Calu3 (cell line): Measurements from ENCODE around the gene BBOF1. TPM values are rescaled to one million over a fixed set of nuclear protein-coding genes. Genes with fewer than 3 reads are reported as not detected.

Experiments
- BruUV-seq: library from RNA; stranded (reverse); fragments of 400-500 nt; replicated peaks from 2 replicates; lab custom pipeline; 2021; lab: Mats Ljungman, UMichigan
- CTCF ChIA-PET: fragments of 300-600 bp; sonication (Branson Sonifier 250); formaldehyde crosslinking; loops from one replicate; lab custom pipeline; 2022; ENCODE audit warnings: antibody characterized with exemption; lab: Charles Lee
- DNase-seq: peaks from one replicate; pipeline ENCODE4 v3.0.0; 2022
- H3K27ac Mint-ChIP-seq: one replicate; pipeline ENCODE4 v1.8.0; 2022; ENCODE audit warnings: mixed read lengths; ENCODE audit not compliant: unreplicated experiment
- H3K27me3 Mint-ChIP-seq: one replicate; pipeline ENCODE4 v1.8.0; 2022; ENCODE audit warnings: mixed read lengths; ENCODE audit not compliant: unreplicated experiment
- H3K36me3 Mint-ChIP-seq: one replicate; pipeline ENCODE4 v1.8.0; 2022; ENCODE audit warnings: mild to moderate bottlenecking, moderate library complexity, mixed read lengths; ENCODE audit not compliant: insufficient read depth, unreplicated experiment
- H3K4me1 Mint-ChIP-seq: one replicate; pipeline ENCODE4 v1.8.0; 2022; ENCODE audit warnings: mild to moderate bottlenecking, low read depth, mixed read lengths; ENCODE audit not compliant: unreplicated experiment
- H3K4me3 Mint-ChIP-seq: one replicate; pipeline ENCODE4 v1.8.0; 2022; ENCODE audit warnings: mild to moderate bottlenecking, low read depth, moderate library complexity, mixed read lengths; ENCODE audit not compliant: unreplicated experiment
- H3K9me3 Mint-ChIP-seq: one replicate; pipeline ENCODE4 v1.8.0; 2022; ENCODE audit warnings: low read depth, mixed read lengths; ENCODE audit not compliant: unreplicated experiment
- CTCF ChIP-seq: fragments of 200-600 bp; IDR thresholded peaks from one replicate; pipeline ENCODE4 v1.8.0; 2022; ENCODE audit warnings: antibody characterized with exemption; ENCODE audit not compliant: unreplicated experiment
- intact Hi-C: fragments of 100-400 bp; cut with micrococcal nuclease; formaldehyde crosslinking; loops from one replicate; pipeline ENCODE4 v1.10.0; 2022; ENCODE audit not compliant: unreplicated experiment
- total RNA-seq: library from RNA; stranded (reverse); gene quantifications from 2 replicates; pipeline ENCODE4 v1.2.3, GENCODE V29; 2022

The BBOF1 gene
- total RNA-seq, 1 experiment from 2014 or later = 1.3 TPM

GRCh38 chr14:74008843-74009499, 10.2 kb upstream of the BBOF1 start:
- CTCF ChIA-PET = no interaction called here
- BruUV-seq = no TSS peak
- no peak overlapping the region for H3K4me3 Mint-ChIP-seq
- no peak overlapping the region for H3K27ac Mint-ChIP-seq
- DNase-seq = no peak
- TF ChIP-seq CTCF = no peak
- H3K4me1 Mint-ChIP-seq = peaks cover 8% of the 10 kb centered on the region
- H3K9me3 Mint-ChIP-seq = no peaks in the 10 kb centered on the region
- no peaks in the 10 kb centered on the region for H3K36me3 Mint-ChIP-seq
- intact Hi-C loops = no loop called here
- H3K27me3 Mint-ChIP-seq = no peaks in the 10 kb centered on the region

GRCh38 chr14:74014299-74014698, 4.8 kb upstream of the BBOF1 start:
- Mint-ChIP-seq H3K9me3 (no peaks in the 10 kb centered on the region), H3K27ac (no peak overlapping the region), H3K4me1 (peaks cover 8% of the 10 kb centered on the region), H3K27me3 (no peaks in the 10 kb centered on the region), H3K4me3 (no peak overlapping the region), H3K36me3 (peaks cover 15% of the 10 kb centered on the region)
- intact Hi-C loops = no loop called here
- TF ChIP-seq CTCF = no peak
- CTCF ChIA-PET = interaction anchor here (0.5 to 1.7 kb wide), 2 partner anchors 16 to 106 kb away, joined by 5 read pairs; no protein-coding TSS in a partner anchor
- DNase-seq = peak; percentile 48
- BruUV-seq = no TSS peak

- Mint-ChIP-seq H3K36me3 (peaks cover 19% of the 10 kb centered on the region), H3K4me3 (no peak overlapping the region), H3K4me1 (peaks cover 8% of the 10 kb centered on the region), H3K9me3 (no peaks in the 10 kb centered on the region), H3K27ac (no peak overlapping the region), H3K27me3 (no peaks in the 10 kb centered on the region)
- no peak for TF ChIP-seq CTCF
- intact Hi-C loops = no loop called here
- CTCF ChIA-PET = no interaction called here
- no TSS peak for BruUV-seq
- DNase-seq = no peak
Observed at GRCh38 chr14:74015176-74015575, 4.0 kb upstream of the BBOF1 start.

- CTCF ChIA-PET = no interaction called here
- Mint-ChIP-seq H3K27ac (no peak overlapping the region), H3K27me3 (no peaks in the 10 kb centered on the region), H3K9me3 (no peaks in the 10 kb centered on the region), H3K4me3 (no peak overlapping the region), H3K36me3 (peaks cover 19% of the 10 kb centered on the region), H3K4me1 (peaks cover 8% of the 10 kb centered on the region)
- no peak for DNase-seq
- BruUV-seq = no TSS peak
- intact Hi-C loops = no loop called here
- TF ChIP-seq CTCF = no peak
Observed at GRCh38 chr14:74015963-74016362, 3.2 kb upstream of the BBOF1 start.
